Psoas muscle (tissue), 8 donors: ENCODE data around the gene HS6ST3. TPM values are rescaled to one million over a fixed set of nuclear protein-coding genes. Genes with fewer than 3 reads are reported as not detected.

Source experiments
- ATAC-seq, 4 donors: fragments of 200-7000 bp; cut with Tn5 transposase; one replicate each; pipeline ENCODE4 v1.9.1; 2020; ENCODE audit warnings: moderate library complexity in 3 of 4, mild to moderate bottlenecking in 2 of 4
- DNase-seq, 2 donors: peaks; one replicate each; pipeline ENCODE4 v3.0.0-alpha.2; 2020
- H3K27ac ChIP-seq: fragments of 200-600 bp; one replicate; pipeline ENCODE4 v1.8.0; 2022
- H3K27me3 ChIP-seq, 3 donors: fragments of 200-600 bp in 1 of 3; one replicate each; pipeline versions ENCODE4 v1.6.1 to v1.8.0; 2013 to 2022; ENCODE audit warnings: low read length in 2 of 3, mild to moderate bottlenecking in 2 of 3, moderate library complexity in 1 of 3; ENCODE audit not compliant: insufficient read depth in 3 of 3
- H3K36me3 ChIP-seq, 2 donors: fragments of 200-600 bp in 1 of 2; one replicate each; pipeline versions ENCODE4 v1.6.1 to v1.8.0; 2013 to 2022; ENCODE audit warnings: low read depth in 1 of 2, mild to moderate bottlenecking in 1 of 2, moderate library complexity in 1 of 2; ENCODE audit not compliant: insufficient read depth in 1 of 2
- H3K4me1 ChIP-seq: fragments of 200-600 bp; one replicate; pipeline ENCODE4 v1.8.0; 2022
- H3K4me3 ChIP-seq: fragments of 200-600 bp; one replicate; pipeline ENCODE4 v1.8.0; 2022; ENCODE audit warnings: mild to moderate bottlenecking
- H3K9me3 ChIP-seq: fragments of 200-600 bp; one replicate; pipeline ENCODE4 v1.8.0; 2022
- WGBS, 3 donors: extraction: QIAGEN DNeasy Blood & Tissue Kit; methylation state at CpG; one replicate each; pipeline versions ENCODE4 v1.1.6 to v1.1.7; 2013; 5-methylcytosine and 5-hydroxymethylcytosine counted together
- intact Hi-C, 2 donors: fragments of 100-400 bp; cut with DNase I; formaldehyde crosslinking; loops; one replicate each; pipeline versions ENCODE4 v1.11.0 to v1.14.2; 2022
- polyA plus RNA-seq, 3 donors: library from polyadenylated mRNA; stranded (reverse); fragments of 200-250 nt; gene quantifications; one replicate each; pipeline ENCODE4 v1.2.3, GENCODE V29; 2013
- total RNA-seq, 4 donors: library from RNA; stranded (reverse); fragmentation: NEBNext Ultra II Directional in 2 of 4; extraction: Animal tissue kit (Norgen Biotek cat#: 25700) in 2 of 4; gene quantifications; one replicate each; pipeline versions ENCODE4 v1.2.1 to v1.2.4, GENCODE V29; 2021 to 2023
- TF ChIP-seq, protein P1 (sequence below): fragments of 200-600 bp; IDR thresholded peaks from one replicate; pipeline ENCODE4 v1.8.0; 2022; ENCODE audit warnings: antibody characterized with exemption
- donor health status: healthy with polysubstance abuse.
- donor health status: DM: no; HTN: no; CAD: no; lungs with moderate emphysema.
- donor health status: Bipolar disorder and iron deficiency.
- donor health status: healthy.
- donor health status: DM: yes; HTN: yes; CAD: no.
- donor health status: DM: no; HTN: no; CAD: no.
- donor health status: DM: no; HTN: no; CAD: no.
- donor health status: DM: yes; HTN: yes; CAD: no.

The HS6ST3 gene
- total and polyA plus RNA-seq, 7 donors, result 0.01 to 0.58 (median 0.10) TPM

DNA sequence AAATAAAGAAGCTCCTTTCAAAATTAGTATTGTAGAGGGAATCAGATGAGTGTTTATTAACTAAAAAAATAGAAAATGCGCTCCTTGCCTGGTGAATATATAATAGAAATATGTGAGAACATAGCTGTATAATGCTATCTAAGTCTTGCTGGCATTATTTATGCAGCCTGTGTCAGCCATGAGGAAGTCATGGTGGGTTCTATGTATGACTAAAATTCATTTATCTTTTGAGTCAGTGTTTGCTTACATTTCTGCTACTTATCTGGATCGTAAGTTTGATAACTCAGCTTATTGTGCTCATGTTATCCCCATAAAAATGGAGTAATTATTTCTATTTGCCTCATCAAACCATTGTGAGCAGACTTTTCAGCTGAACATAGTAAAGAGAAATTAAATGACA is 455.1 kb downstream of the HS6ST3 start:
- ATAC-seq (no peak), DNase-seq (no peak)
- Histone ChIP-seq H3K27me3 (no peaks in the 10 kb centered on the region), H3K4me1 (no peaks in the 10 kb centered on the region), H3K9me3 (no peaks in the 10 kb centered on the region), H3K36me3 (no peaks in the 10 kb centered on the region), H3K27ac (no peak overlapping the region), H3K4me3 (no peak overlapping the region)
- intact Hi-C loops, result no loop called here
- 74 to 80% (median 80%) methylated on average over 2 of the region's 2 CpGs for WGBS, 3 donors
- TF ChIP-seq, protein P1, sequence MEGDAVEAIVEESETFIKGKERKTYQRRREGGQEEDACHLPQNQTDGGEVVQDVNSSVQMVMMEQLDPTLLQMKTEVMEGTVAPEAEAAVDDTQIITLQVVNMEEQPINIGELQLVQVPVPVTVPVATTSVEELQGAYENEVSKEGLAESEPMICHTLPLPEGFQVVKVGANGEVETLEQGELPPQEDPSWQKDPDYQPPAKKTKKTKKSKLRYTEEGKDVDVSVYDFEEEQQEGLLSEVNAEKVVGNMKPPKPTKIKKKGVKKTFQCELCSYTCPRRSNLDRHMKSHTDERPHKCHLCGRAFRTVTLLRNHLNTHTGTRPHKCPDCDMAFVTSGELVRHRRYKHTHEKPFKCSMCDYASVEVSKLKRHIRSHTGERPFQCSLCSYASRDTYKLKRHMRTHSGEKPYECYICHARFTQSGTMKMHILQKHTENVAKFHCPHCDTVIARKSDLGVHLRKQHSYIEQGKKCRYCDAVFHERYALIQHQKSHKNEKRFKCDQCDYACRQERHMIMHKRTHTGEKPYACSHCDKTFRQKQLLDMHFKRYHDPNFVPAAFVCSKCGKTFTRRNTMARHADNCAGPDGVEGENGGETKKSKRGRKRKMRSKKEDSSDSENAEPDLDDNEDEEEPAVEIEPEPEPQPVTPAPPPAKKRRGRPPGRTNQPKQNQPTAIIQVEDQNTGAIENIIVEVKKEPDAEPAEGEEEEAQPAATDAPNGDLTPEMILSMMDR, result no peak

DNA sequence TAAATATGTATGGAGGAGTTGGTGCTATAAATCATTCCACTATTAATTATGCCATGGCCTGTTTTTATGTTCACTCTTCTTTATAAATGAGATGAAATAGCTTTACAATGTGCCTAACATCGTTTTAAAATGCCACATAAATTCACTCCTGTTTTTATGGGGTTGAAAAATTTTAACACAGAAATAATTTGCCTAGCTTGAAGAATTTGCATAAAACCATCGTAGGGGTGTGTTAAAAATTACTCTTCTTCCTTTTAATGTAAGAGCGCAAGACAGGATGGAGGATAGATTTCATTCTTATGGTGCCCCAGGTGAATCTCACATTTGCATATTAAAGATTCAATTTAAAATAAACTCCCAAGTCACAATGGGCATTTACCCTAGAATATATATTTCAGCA is 456.6 kb downstream of the HS6ST3 start:
- intact Hi-C loops, result no loop called here
- no peak overlapping the region for H3K4me3 ChIP-seq
- H3K27me3 ChIP-seq, result no peaks in the 10 kb centered on the region
- no peak for ATAC-seq
- no peaks in the 10 kb centered on the region for H3K9me3 ChIP-seq
- no peak overlapping the region for H3K27ac ChIP-seq
- WGBS, 3 donors, result 65 to 82% (median 70%) methylated on average over 3 of the region's 3 CpGs
- TF ChIP-seq, protein P1, result no peak
- H3K36me3 ChIP-seq, result no peaks in the 10 kb centered on the region
- H3K4me1 ChIP-seq, result no peaks in the 10 kb centered on the region
- no peak for DNase-seq

DNA sequence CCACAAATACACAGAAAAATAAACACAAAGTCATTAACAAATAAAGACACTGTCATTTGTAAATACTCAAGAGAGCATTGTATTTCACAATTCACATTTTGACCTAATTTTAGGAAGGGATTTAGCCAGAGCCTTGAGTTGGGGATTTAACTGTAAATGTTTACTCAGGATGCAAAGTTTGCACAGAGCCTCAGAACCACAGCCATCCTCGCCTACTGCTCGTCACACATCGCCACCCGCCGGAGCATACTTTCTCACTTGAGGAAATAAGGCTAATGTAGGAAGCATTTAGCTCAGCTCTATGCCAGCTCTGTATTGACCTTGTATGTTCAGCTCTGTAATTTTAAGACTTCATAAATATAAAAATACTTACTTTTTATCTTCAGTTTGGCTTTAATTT is 461.6 kb downstream of the HS6ST3 start:
- no peak for ATAC-seq
- no peak for DNase-seq
- 48 to 53% (median 53%) methylated on average over 5 of the region's 5 CpGs for WGBS, 3 donors
- no peaks in the 10 kb centered on the region for H3K9me3 ChIP-seq
- intact Hi-C loops, result no loop called here
- H3K27me3 ChIP-seq, result no peaks in the 10 kb centered on the region
- H3K4me3 ChIP-seq, result no peak overlapping the region
- TF ChIP-seq, protein P1, result no peak
- H3K36me3 ChIP-seq, result no peaks in the 10 kb centered on the region
- H3K27ac ChIP-seq, result no peak overlapping the region
- H3K4me1 ChIP-seq, result no peaks in the 10 kb centered on the region

DNA sequence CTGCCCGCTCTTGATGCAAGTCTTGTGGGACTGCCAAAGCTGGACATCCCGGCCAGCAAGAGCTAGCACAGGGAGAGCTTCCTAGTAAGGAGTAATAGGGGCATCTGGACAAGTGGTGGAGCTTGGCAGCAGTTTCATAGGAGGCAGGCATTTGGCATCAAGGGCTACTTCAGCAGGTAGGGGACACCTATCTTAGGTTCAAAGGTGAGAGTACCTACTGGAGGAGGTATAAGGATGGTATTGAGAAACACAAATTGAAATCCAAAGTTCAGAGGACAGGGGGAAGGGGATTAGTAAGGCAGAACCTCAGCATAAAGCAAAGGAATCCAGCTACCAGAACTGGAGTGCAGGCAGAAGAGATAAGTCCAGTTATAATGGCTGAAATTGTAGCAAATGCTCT is 462.7 kb downstream of the HS6ST3 start:
- no peaks in the 10 kb centered on the region for H3K9me3 ChIP-seq
- no peak overlapping the region for H3K4me3 ChIP-seq
- no peaks in the 10 kb centered on the region for H3K27me3 ChIP-seq
- intact Hi-C loops, result no loop called here
- H3K4me1 ChIP-seq, result no peaks in the 10 kb centered on the region
- H3K36me3 ChIP-seq, result no peaks in the 10 kb centered on the region
- ATAC-seq, result no peak
- WGBS, 3 donors, result 79 to 90% (median 81%) methylated on average over 2 of the region's 2 CpGs
- no peak for DNase-seq
- TF ChIP-seq, protein P1, result no peak
- no peak overlapping the region for H3K27ac ChIP-seq

DNA sequence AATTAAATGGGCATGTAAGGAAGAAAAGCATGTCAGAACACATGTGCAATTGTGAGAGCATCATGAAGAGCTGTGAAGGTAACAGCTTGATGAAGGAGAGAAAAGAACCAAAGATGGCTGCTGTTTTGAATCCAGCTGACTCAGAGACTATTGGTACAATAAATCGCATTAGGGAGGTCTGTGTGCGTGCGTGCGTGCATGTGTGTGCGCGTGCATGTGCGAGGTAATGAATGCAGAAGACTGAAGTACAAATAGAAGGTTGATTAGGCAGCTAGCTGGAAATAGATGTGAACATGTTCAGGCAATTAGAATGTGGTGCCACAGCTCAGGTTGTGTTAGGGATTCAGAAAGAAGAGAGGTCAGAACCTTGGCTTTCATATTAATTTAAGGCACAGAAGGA is 463.9 kb downstream of the HS6ST3 start:
- no peaks in the 10 kb centered on the region for H3K36me3 ChIP-seq
- intact Hi-C loops, result no loop called here
- H3K4me3 ChIP-seq, result no peak overlapping the region
- DNase-seq (no peak), ATAC-seq (no peak)
- WGBS, 3 donors, result 96% methylated on average over 7 of the region's 7 CpGs
- H3K27me3 ChIP-seq, result no peaks in the 10 kb centered on the region
- TF ChIP-seq, protein P1, result no peak
- H3K27ac ChIP-seq, result no peak overlapping the region
- no peaks in the 10 kb centered on the region for H3K9me3 ChIP-seq
- H3K4me1 ChIP-seq, result no peaks in the 10 kb centered on the region
